Endothelial cell of umbilical vein (primary cell): ENCODE data around the gene CTNNA2. TPM values are rescaled to one million over a fixed set of nuclear protein-coding genes. Genes with fewer than 3 reads are reported as not detected.

Experiments used
- BruUV-seq: library from RNA; stranded (reverse); fragments of 400-500 nt; replicated peaks from 2 replicates; lab custom pipeline; 2021; lab: Mats Ljungman, UMichigan
- CTCF ChIA-PET: fragments of 300-600, 350-600 bp; sonication (Branson Sonifier 250); formaldehyde crosslinking; loops from one replicate; lab custom pipeline; 2021; ENCODE audit warnings: antibody characterized with exemption, inconsistent platforms; lab: Charles Lee
- POLR2A ChIA-PET: fragments of 300-600, 350-600 bp; sonication (Branson Sonifier 250); formaldehyde crosslinking; loops from one replicate; lab custom pipeline; 2021; ENCODE audit warnings: antibody characterized with exemption, inconsistent platforms; lab: Charles Lee
- DNase-seq: peaks from one replicate; pipeline ENCODE4 v3.0.0-alpha.2; 2011; ENCODE audit warnings: low read depth, low spot score
- FAIRE-seq: peaks from 2 replicates; lab custom pipeline; 2011; peaks lifted over from hg19 to GRCh38; lab: Jason Lieb, UNC
- H2AFZ ChIP-seq: 2 replicates; pipeline ENCODE4 v1.6.0; 2012; ENCODE audit warnings: low read depth, low read length, control low read depth, inconsistent platforms
- H3K27ac ChIP-seq: 2 replicates; pipeline ENCODE4 v1.5.1; 2011; ENCODE audit warnings: low read depth, mild to moderate bottlenecking, control low read depth, low read length, moderate library complexity; ENCODE audit not compliant: insufficient read depth
- H3K27me3 ChIP-seq, 2 experiments: 2 replicates each; pipeline versions ENCODE4 v1.6.0 to v1.6.1; 2011; ENCODE audit warnings: low read length in 2 of 2, mixed read lengths in 1 of 2; ENCODE audit not compliant: control insufficient read depth in 2 of 2, insufficient read depth in 2 of 2
- H3K36me3 ChIP-seq, 2 experiments: 2 replicates in 1 of 2; 3 replicates in 1 of 2; pipeline ENCODE4 v1.5.1; 2011; ENCODE audit warnings: low read length in 2 of 2, mild to moderate bottlenecking in 1 of 2, moderate library complexity in 1 of 2; ENCODE audit not compliant: control insufficient read depth in 2 of 2, insufficient read depth in 2 of 2; ENCODE audit errors: extremely low read depth in 1 of 2
- H3K4me1 ChIP-seq: 3 replicates; pipeline ENCODE4 v1.5.1; 2011; ENCODE audit warnings: mild to moderate bottlenecking, low read length; ENCODE audit not compliant: control insufficient read depth, insufficient read depth; ENCODE audit errors: extremely low read depth
- H3K4me2 ChIP-seq: 2 replicates; pipeline ENCODE4 v1.6.1; 2011; ENCODE audit warnings: low read length, control low read depth, mixed read lengths; ENCODE audit not compliant: insufficient read depth
- H3K4me3 ChIP-seq, 3 experiments: fragments of 200-600 bp in 1 of 3; sonication (generic), shearing (Covaris generic) in 1 of 3; replicated peaks in 1 of 3; 2 replicates each; pipeline ENCODE4 v1.5.1; 2011 to 2016; ENCODE audit warnings: control low read depth in 3 of 3, low read length in 3 of 3, mild to moderate bottlenecking in 2 of 3, inconsistent platforms in 1 of 3, low read depth in 1 of 3, moderate library complexity in 1 of 3; ENCODE audit not compliant: insufficient read depth in 1 of 3
- H3K79me2 ChIP-seq: 2 replicates; pipeline ENCODE4 v1.6.0; 2012; ENCODE audit warnings: low read length, inconsistent platforms; ENCODE audit not compliant: control insufficient read depth, insufficient read depth
- H3K9ac ChIP-seq: replicated peaks from 2 replicates; pipeline ENCODE3; 2011; ENCODE audit warnings: low read length, control low read depth; ENCODE audit not compliant: insufficient read depth; ENCODE audit errors: extremely low read depth
- H3K9me1 ChIP-seq: replicated peaks from 3 replicates; pipeline ENCODE4 v1.6.0; 2011; ENCODE audit warnings: mild to moderate bottlenecking, low read length; ENCODE audit not compliant: control insufficient read depth, insufficient read depth; ENCODE audit errors: extremely low read depth
- H3K9me3 ChIP-seq: replicated peaks from 2 replicates; pipeline ENCODE4 v1.5.1; 2012; ENCODE audit warnings: low read length, inconsistent platforms; ENCODE audit not compliant: control insufficient read depth, insufficient read depth
- H4K20me1 ChIP-seq: replicated peaks from 2 replicates; pipeline ENCODE3; 2011; ENCODE audit warnings: mild to moderate bottlenecking, low read length; ENCODE audit not compliant: control insufficient read depth, insufficient read depth; ENCODE audit errors: extremely low read depth
- EZH2 ChIP-seq: IDR thresholded peaks from 2 replicates; pipeline ENCODE4 v1.6.1; 2012; ENCODE audit warnings: borderline replicate concordance, low read depth, mild to moderate bottlenecking, moderate library complexity, low read length, inconsistent platforms; ENCODE audit not compliant: severe bottlenecking
- FOS ChIP-seq: IDR thresholded peaks from 2 replicates; pipeline ENCODE4 v1.6.1; 2011; ENCODE audit warnings: mild to moderate bottlenecking, low read length, moderate library complexity, borderline replicate concordance; ENCODE audit not compliant: insufficient read depth
- GATA2 ChIP-seq: IDR thresholded peaks from 2 replicates; pipeline ENCODE4 v1.7.0; 2011; ENCODE audit warnings: low read depth, mild to moderate bottlenecking, moderate library complexity, mixed read lengths, low read length; ENCODE audit not compliant: insufficient read length, insufficient read depth
- JUN ChIP-seq: IDR thresholded peaks from 2 replicates; pipeline ENCODE4 v1.6.1; 2011; ENCODE audit warnings: borderline replicate concordance, low read depth; ENCODE audit not compliant: insufficient read length, insufficient read depth
- MAX ChIP-seq: IDR thresholded peaks from 2 replicates; pipeline ENCODE4 v1.6.1; 2011; ENCODE audit not compliant: insufficient read depth, insufficient read length
- MYC ChIP-seq: IDR thresholded peaks from one replicate; pipeline ENCODE4 v1.6.1; 2011; ENCODE audit warnings: mild to moderate bottlenecking, low read depth, low read length
- POLR2A ChIP-seq: IDR thresholded peaks from 2 replicates; pipeline ENCODE4 v1.6.1; 2012; ENCODE audit warnings: low read depth, mild to moderate bottlenecking, control low read depth, low read length
- POLR2AphosphoS5 ChIP-seq: IDR thresholded peaks from 2 replicates; pipeline ENCODE4 v1.6.1; 2012; ENCODE audit warnings: low read depth, mild to moderate bottlenecking, control low read depth, low read length, moderate library complexity; ENCODE audit not compliant: insufficient read depth
- dilution Hi-C: fragments of 300-500 bp; cut with MboI; formaldehyde crosslinking; loops from one replicate; pipeline ENCODE4 v1.15.0; 2019; ENCODE audit warnings: low sequenced_read_pairs; ENCODE audit not compliant: extremely low pct_ligation_motif_present
- intact Hi-C: fragments of 100-400 bp; cut with micrococcal nuclease; formaldehyde crosslinking; loops from one replicate; pipeline ENCODE4 v1.10.0; 2022
- polyA plus RNA-seq, 4 experiments: library from polyadenylated mRNA; depleted of rRNA in 3 of 4; stranded (reverse) in 3 of 4; unstranded in 1 of 4; fragments of >200 nt; gene quantifications; 2 replicates each; pipeline versions ENCODE4 v1.2.1 to v1.2.3, GENCODE V29; 2011 to 2012; ENCODE audit warnings: missing spikeins in 1 of 4
- total RNA-seq: library from RNA; stranded (reverse); gene quantifications from 2 replicates; pipeline ENCODE4 v1.2.3, GENCODE V29; 2021
- TF ChIP-seq, protein P1 (sequence below), 2 donors: IDR thresholded peaks; 1 replicate in 1 of 2; 2 replicates in 1 of 2; pipeline ENCODE4 v1.5.1; 2011; ENCODE audit warnings: low read length in 2 of 2, mild to moderate bottlenecking in 2 of 2, moderate library complexity in 2 of 2, control low read depth in 1 of 2, inconsistent platforms in 1 of 2, low read depth in 1 of 2; ENCODE audit not compliant: insufficient read depth in 1 of 2; ENCODE audit errors: extremely low read depth in 1 of 2

CTNNA2 gene
- total and polyA plus RNA-seq, 2 donors (not counting 3 experiments of a cell fraction or from before 2014, with no cell fraction given), result not detected

- Histone ChIP-seq H3K27ac (no peak overlapping the region), H3K4me3 (no peak overlapping the region), H3K4me1 (no peaks in the 10 kb centered on the region), H3K9me1 (no peaks in the 10 kb centered on the region), H4K20me1 (no peaks in the 10 kb centered on the region), H3K9ac (no peak overlapping the region), H3K27me3 (no peaks in the 10 kb centered on the region), H3K9me3 (peaks cover 2% of the 10 kb centered on the region), H3K4me2 (no peak overlapping the region), H3K79me2 (no peaks in the 10 kb centered on the region), H3K36me3 (no peaks in the 10 kb centered on the region), H2AFZ (no peak overlapping the region)
- DNase-seq (no peak), FAIRE-seq (no peak)
- TF ChIP-seq GATA2 (no peak), POLR2A (no peak), MAX (no peak), EZH2 (no peak), JUN (no peak), FOS (no peak), MYC (no peak), POLR2AphosphoS5 (no peak)
- TF ChIP-seq, protein P1, sequence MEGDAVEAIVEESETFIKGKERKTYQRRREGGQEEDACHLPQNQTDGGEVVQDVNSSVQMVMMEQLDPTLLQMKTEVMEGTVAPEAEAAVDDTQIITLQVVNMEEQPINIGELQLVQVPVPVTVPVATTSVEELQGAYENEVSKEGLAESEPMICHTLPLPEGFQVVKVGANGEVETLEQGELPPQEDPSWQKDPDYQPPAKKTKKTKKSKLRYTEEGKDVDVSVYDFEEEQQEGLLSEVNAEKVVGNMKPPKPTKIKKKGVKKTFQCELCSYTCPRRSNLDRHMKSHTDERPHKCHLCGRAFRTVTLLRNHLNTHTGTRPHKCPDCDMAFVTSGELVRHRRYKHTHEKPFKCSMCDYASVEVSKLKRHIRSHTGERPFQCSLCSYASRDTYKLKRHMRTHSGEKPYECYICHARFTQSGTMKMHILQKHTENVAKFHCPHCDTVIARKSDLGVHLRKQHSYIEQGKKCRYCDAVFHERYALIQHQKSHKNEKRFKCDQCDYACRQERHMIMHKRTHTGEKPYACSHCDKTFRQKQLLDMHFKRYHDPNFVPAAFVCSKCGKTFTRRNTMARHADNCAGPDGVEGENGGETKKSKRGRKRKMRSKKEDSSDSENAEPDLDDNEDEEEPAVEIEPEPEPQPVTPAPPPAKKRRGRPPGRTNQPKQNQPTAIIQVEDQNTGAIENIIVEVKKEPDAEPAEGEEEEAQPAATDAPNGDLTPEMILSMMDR (IDR thresholded peaks at IDR 0.05; ENCODE audit: extremely low read depth in 1 of 2, insufficient read depth in 1 of 2, low read depth in 1 of 2, low read length in 2 of 2), result no peak
- POLR2A ChIA-PET, result no interaction called here
- CTCF ChIA-PET, result no interaction called here
- BruUV-seq, result no TSS peak
- intact Hi-C loops, result no loop called here
- dilution Hi-C loops, result no loop called here
Measured at GRCh38 chr2:80354858-80355257, 842.0 kb downstream of the CTNNA2 start.
